Sigmoid colon (tissue), 7 donors: ENCODE measurements around the gene GADD45GIP1. TPM values are rescaled to one million over a fixed set of nuclear protein-coding genes. Genes with fewer than 3 reads are reported as not detected.
"Not testable (repeated sequence)": the region's sequence is repeated elsewhere in the genome, so short reads cannot be mapped to it uniquely, and the experiment has no call there.

Source experiments
- DNase-seq: peaks from one replicate; pipeline ENCODE4 v3.0.0-alpha.2; 2019
- H3K27ac ChIP-seq, 4 donors: fragments of 200-600 bp; sonication (generic); one replicate each; pipeline ENCODE4 v1.5.1; 2016 to 2019; ENCODE audit warnings: mild to moderate bottlenecking in 1 of 4
- H3K27me3 ChIP-seq, 3 donors: fragments of 200-600 bp; sonication (generic); one replicate each; pipeline ENCODE4 v1.5.1; 2019; ENCODE audit warnings: mild to moderate bottlenecking in 1 of 3
- H3K36me3 ChIP-seq, 4 donors: fragments of 200-600 bp; sonication (generic); one replicate each; pipeline ENCODE4 v1.5.1; 2016 to 2019
- H3K4me1 ChIP-seq, 4 donors: fragments of 200-600 bp; sonication (generic); one replicate each; pipeline ENCODE4 v1.5.1; 2017 to 2019
- H3K4me3 ChIP-seq, 4 donors: fragments of 200-600 bp; sonication (generic); one replicate each; pipeline ENCODE4 v1.5.1; 2017 to 2019; ENCODE audit warnings: mild to moderate bottlenecking in 2 of 4, moderate library complexity in 1 of 4
- H3K9me3 ChIP-seq, 4 donors: fragments of 200-600 bp in 3 of 4; sonication (generic) in 3 of 4; one replicate each; pipeline versions ENCODE4 v1.5.1 to v1.6.1; 2013 to 2019
- CTCF ChIP-seq, 4 experiments: fragments of 450-650 bp in 3 of 4; fragments of 200-600 bp in 1 of 4; IDR thresholded peaks; one replicate each; pipeline ENCODE4 v1.5.1; 2016 to 2019; ENCODE audit warnings: antibody characterized with exemption in 4 of 4, mild to moderate bottlenecking in 3 of 4, moderate library complexity in 2 of 4
- EP300 ChIP-seq, 4 donors: sonication (generic); formaldehyde crosslinking; IDR thresholded peaks; one replicate each; pipeline ENCODE4 v1.6.1; 2017; ENCODE audit warnings: antibody characterized with exemption in 4 of 4
- POLR2A ChIP-seq, 2 donors: fragments of 450-650 bp; IDR thresholded peaks; one replicate each; pipeline ENCODE4 v1.6.1; 2016; ENCODE audit warnings: antibody characterized with exemption in 2 of 2, mild to moderate bottlenecking in 2 of 2, moderate library complexity in 2 of 2
- POLR2AphosphoS5 ChIP-seq, 4 donors: sonication (generic); formaldehyde crosslinking; IDR thresholded peaks; one replicate each; pipeline ENCODE4 v1.6.1; 2017; ENCODE audit warnings: antibody characterized with exemption in 4 of 4
- WGBS, 2 donors: extraction: QIAGEN DNeasy Blood & Tissue Kit; methylation state at CpG; one replicate each; pipeline ENCODE4 v1.1.7; 2013; 5-methylcytosine and 5-hydroxymethylcytosine counted together
- intact Hi-C: fragments of 100-400 bp; cut with DNase I; formaldehyde crosslinking; loops from one replicate; pipeline ENCODE4 v1.15.1; 2023
- polyA plus RNA-seq, 3 donors: library from polyadenylated mRNA; stranded (reverse); fragments of 200-250 nt; gene quantifications; one replicate each; pipeline ENCODE4 v1.2.3, GENCODE V29; 2013
- total RNA-seq, 4 donors: library from RNA; depleted of rRNA; stranded (reverse); fragments of >200 nt; gene quantifications; one replicate each; pipeline ENCODE4 v1.1.0, GENCODE V29; 2016
- donor health status: healthy with polysubstance abuse.
- donor health status: Bipolar disorder and iron deficiency.
- donor health status: healthy.

Gene GADD45GIP1
- total and polyA plus RNA-seq, 7 donors, result 23.6 to 65.8 (median 36.0) TPM

DNA sequence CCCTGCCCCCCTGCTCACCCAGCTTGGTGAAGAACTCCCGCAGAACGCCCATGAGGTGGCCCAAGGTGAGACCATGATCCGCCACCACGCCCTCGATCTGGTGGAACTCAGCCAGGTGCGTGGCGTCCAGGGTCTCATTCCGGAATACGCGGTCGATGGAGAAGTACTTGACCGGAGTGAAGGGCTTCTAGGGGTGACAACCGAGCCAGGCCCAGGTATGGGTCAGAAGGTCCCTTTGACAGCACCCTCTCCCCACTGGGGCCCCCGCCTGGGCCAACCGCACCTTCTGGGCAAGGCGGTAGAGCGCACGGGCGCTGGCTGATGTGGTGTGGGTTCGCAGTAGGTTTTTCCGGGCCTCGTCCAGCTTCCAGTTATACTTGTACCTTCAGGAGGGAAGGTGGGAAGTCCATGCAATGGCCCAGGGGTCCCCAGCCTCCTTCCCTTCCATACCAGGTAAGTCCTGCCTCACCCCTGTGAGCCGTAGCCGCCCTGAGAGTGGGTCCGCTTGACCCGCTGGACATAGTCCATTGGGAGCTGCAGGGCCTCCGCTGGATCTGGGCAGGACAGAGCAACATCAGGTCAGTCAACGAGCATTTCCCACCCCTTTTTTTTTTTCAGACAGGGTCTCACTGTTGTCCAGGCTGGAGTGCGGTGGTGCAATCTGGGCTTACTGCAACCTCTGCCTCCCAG, 32.3 kb downstream of the GADD45GIP1 start:
- Histone ChIP-seq H3K4me1 (no peaks in the 10 kb centered on the region), H3K36me3 (peaks cover 30 to 76% (median 61%) of the 10 kb centered on the region in 4 donors), H3K4me3 (no peak overlapping the region), H3K27me3 (no peaks in the 10 kb centered on the region), H3K27ac (no peak overlapping the region), H3K9me3 (no peaks in the 10 kb centered on the region)
- intact Hi-C loops, result no loop called here
- no peak for DNase-seq
- TF ChIP-seq CTCF (IDR thresholded peaks at IDR 0.05), result no peak
- TF ChIP-seq POLR2A (IDR thresholded peaks at IDR 0.05), result no peak
- no peak for TF ChIP-seq EP300 (IDR thresholded peaks at IDR 0.05)
- TF ChIP-seq POLR2AphosphoS5 (IDR thresholded peaks at IDR 0.05), result no peak
- WGBS, 2 donors, result 95 to 98% methylated on average over 29 of the region's 29 CpGs

- Histone ChIP-seq H3K36me3 (peaks cover 22 to 58% (median 49%) of the 10 kb centered on the region in 4 donors), H3K27ac (no peak overlapping the region), H3K4me1 (peaks cover 0 to 4% (median 3%) of the 10 kb centered on the region in 4 donors), H3K27me3 (no peaks in the 10 kb centered on the region), H3K9me3 (no peaks in the 10 kb centered on the region), H3K4me3 (no peak overlapping the region)
- WGBS, 2 donors, result 97% methylated on average over 4 of the region's 4 CpGs
- no peak for DNase-seq
- intact Hi-C loops, result no loop called here
- TF ChIP-seq CTCF (IDR thresholded peaks at IDR 0.05) (no peak), POLR2AphosphoS5 (IDR thresholded peaks at IDR 0.05) (no peak), POLR2A (IDR thresholded peaks at IDR 0.05) (no peak), EP300 (IDR thresholded peaks at IDR 0.05) (no peak)
Measured at GRCh38 chr19:12922959-12923358, 34.1 kb downstream of the GADD45GIP1 start.

GRCh38 chr19:12921047-12921446, 36.0 kb downstream of the GADD45GIP1 start:
- Histone ChIP-seq H3K9me3 (no peaks in the 10 kb centered on the region), H3K4me1 (peaks cover 0 to 4% (median 3%) of the 10 kb centered on the region in 4 donors), H3K4me3 (no peak overlapping the region), H3K27me3 (no peaks in the 10 kb centered on the region), H3K27ac (no peak overlapping the region), H3K36me3 (peaks cover 14 to 39% (median 35%) of the 10 kb centered on the region in 4 donors)
- intact Hi-C loops, result no loop called here
- DNase-seq, result no peak
- 12 to 58% methylated on average over 3 of the region's 3 CpGs for WGBS, 2 donors
- TF ChIP-seq CTCF (IDR thresholded peaks at IDR 0.05) (no peak), POLR2AphosphoS5 (IDR thresholded peaks at IDR 0.05) (no peak), EP300 (IDR thresholded peaks at IDR 0.05) (no peak), POLR2A (IDR thresholded peaks at IDR 0.05) (no peak)

DNA sequence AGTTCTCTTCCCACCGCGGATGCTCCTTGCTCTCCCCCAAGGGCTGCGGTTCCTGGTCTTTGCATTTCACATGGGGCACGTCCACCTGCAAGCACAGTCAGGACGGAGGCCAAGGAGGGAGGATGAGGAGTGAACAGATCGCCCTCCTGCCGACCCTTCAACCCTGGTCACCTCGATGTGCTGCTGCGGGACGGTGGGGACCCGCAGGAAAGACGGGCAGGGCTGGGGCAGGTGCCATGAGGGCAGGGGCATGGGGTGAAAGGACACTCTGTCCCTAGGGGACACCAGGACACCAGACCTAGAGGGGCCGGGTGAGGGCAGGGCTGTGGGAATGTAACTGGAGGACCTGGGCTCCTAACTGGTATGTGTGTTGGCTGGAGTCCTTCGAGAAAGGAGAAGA, 38.8 kb downstream of the GADD45GIP1 start:
- no peaks in the 10 kb centered on the region for H3K27me3 ChIP-seq
- no peaks in the 10 kb centered on the region for H3K9me3 ChIP-seq
- no peak overlapping the region for H3K4me3 ChIP-seq
- WGBS, 2 donors, result 95 to 96% methylated on average over 14 of the region's 14 CpGs
- no peak for TF ChIP-seq POLR2A (IDR thresholded peaks at IDR 0.05)
- no peak for TF ChIP-seq CTCF (IDR thresholded peaks at IDR 0.05)
- no peak for TF ChIP-seq POLR2AphosphoS5 (IDR thresholded peaks at IDR 0.05)
- no peak for TF ChIP-seq EP300 (IDR thresholded peaks at IDR 0.05)
- intact Hi-C loops, result no loop called here
- no peak for DNase-seq
- no peak overlapping the region for H3K27ac ChIP-seq
- H3K36me3 ChIP-seq, result peaks cover 0 to 11% (median 10%) of the 10 kb centered on the region in 4 donors
- peaks cover 4 to 16% (median 15%) of the 10 kb centered on the region in 4 donors for H3K4me1 ChIP-seq

GRCh38 chr19:12915860-12916259, 41.2 kb downstream of the GADD45GIP1 start:
- intact Hi-C loops, H3K27ac ChIP-seq, H3K36me3 ChIP-seq, H3K27me3 ChIP-seq, H3K4me3 ChIP-seq, H3K9me3 ChIP-seq, DNase-seq: not testable (repeated sequence)
- 75 to 92% methylated on average over 4 of the region's 4 CpGs for WGBS, 2 donors
- peaks cover 4 to 31% (median 26%) of the 10 kb centered on the region in 4 donors for H3K4me1 ChIP-seq
